IMR-90 (cell line): ENCODE data around the gene ABL2. TPM values are rescaled to one million over a fixed set of nuclear protein-coding genes. Genes with fewer than 3 reads are reported as not detected.
A peak's percentile ranks its signal among the peaks of the same experiment; 100 is the strongest.

Experiments used
- ATAC-seq: fragments of 200-7000 bp; cut with Tn5 transposase; 2 replicates; pipeline ENCODE4 v1.9.1; 2020; ENCODE audit warnings: low read depth, mild to moderate bottlenecking, moderate library complexity
- BruUV-seq: library from RNA; stranded (reverse); fragments of 400-500 nt; replicated peaks from 2 replicates; lab custom pipeline; 2021; lab: Mats Ljungman, UMichigan
- CTCF ChIA-PET: fragments of 300-600 bp; formaldehyde crosslinking; extraction: SDS; loops from one replicate; lab custom pipeline; 2021; ENCODE audit warnings: antibody characterized with exemption; lab: Yijun Ruan, JAX
- POLR2A ChIA-PET: fragments of 300-600 bp; sonication (Branson Sonifier 250); formaldehyde crosslinking; loops from one replicate; lab custom pipeline; 2022; ENCODE audit warnings: antibody characterized with exemption; ENCODE audit not compliant: unreplicated experiment; lab: Charles Lee
- DNase-seq: peaks from one replicate; pipeline ENCODE4 v3.0.0; 2013
- H2AFZ ChIP-seq: replicated peaks from 2 replicates; pipeline ENCODE3; 2013; ENCODE audit warnings: low read length, mild to moderate bottlenecking; ENCODE audit not compliant: poor library complexity
- H2AK5ac ChIP-seq: 2 replicates; pipeline ENCODE4 v1.6.1; 2013; ENCODE audit warnings: low read depth, low read length, inconsistent platforms
- H2AK9ac ChIP-seq: replicated peaks from 2 replicates; pipeline ENCODE3; 2013; ENCODE audit warnings: mild to moderate bottlenecking, low read depth, low read length, moderate library complexity; ENCODE audit not compliant: poor library complexity
- H2BK120ac ChIP-seq: 2 replicates; pipeline ENCODE4 v1.6.1; 2013; ENCODE audit warnings: low read depth, low read length, inconsistent platforms
- H2BK15ac ChIP-seq: 3 replicates; pipeline ENCODE4 v1.6.1; 2013; ENCODE audit warnings: low read depth, low read length, inconsistent platforms
- H2BK20ac ChIP-seq: 2 replicates; pipeline ENCODE4 v1.6.1; 2013; ENCODE audit warnings: low read depth, mild to moderate bottlenecking, inconsistent platforms, low read length, moderate library complexity
- H2BK5ac ChIP-seq: 2 replicates; pipeline ENCODE4 v1.6.1; 2013; ENCODE audit warnings: mild to moderate bottlenecking, low read depth, low read length, inconsistent platforms; ENCODE audit not compliant: poor library complexity, severe bottlenecking
- H3K14ac ChIP-seq: replicated peaks from 2 replicates; pipeline ENCODE4 v1.6.1; 2013; ENCODE audit warnings: low read depth, low read length, inconsistent platforms
- H3K18ac ChIP-seq: 2 replicates; pipeline ENCODE4 v1.6.1; 2013; ENCODE audit warnings: low read depth, low read length, control low read depth
- H3K23ac ChIP-seq: 2 replicates; pipeline ENCODE4 v1.6.1; 2013; ENCODE audit warnings: low read depth, low read length, inconsistent platforms
- H3K27ac ChIP-seq: 2 replicates; pipeline ENCODE4 v1.5.1; 2013; ENCODE audit warnings: mild to moderate bottlenecking, control low read depth, low read length; ENCODE audit not compliant: insufficient read depth
- H3K27me3 ChIP-seq: 2 replicates; pipeline ENCODE4 v1.6.1; 2013; ENCODE audit warnings: low read length; ENCODE audit not compliant: control insufficient read depth, insufficient read depth
- H3K36me3 ChIP-seq: 2 replicates; pipeline ENCODE4 v1.6.1; 2013; ENCODE audit warnings: low read length, mixed read lengths; ENCODE audit not compliant: control insufficient read depth, insufficient read depth
- H3K4ac ChIP-seq: 2 replicates; pipeline ENCODE4 v1.6.1; 2013; ENCODE audit warnings: low read depth, low read length, inconsistent platforms
- H3K4me1 ChIP-seq: 2 replicates; pipeline ENCODE4 v1.6.1; 2013; ENCODE audit warnings: low read length, mixed read lengths; ENCODE audit not compliant: control insufficient read depth, insufficient read depth
- H3K4me2 ChIP-seq: 2 replicates; pipeline ENCODE4 v1.6.1; 2013; ENCODE audit warnings: low read depth, mild to moderate bottlenecking, control low read depth, low read length, moderate library complexity
- H3K4me3 ChIP-seq: 2 replicates; pipeline ENCODE4 v1.5.1; 2013; ENCODE audit warnings: low read depth, mild to moderate bottlenecking, control low read depth, low read length, moderate library complexity; ENCODE audit not compliant: insufficient read depth
- H3K56ac ChIP-seq: 2 replicates; pipeline ENCODE4 v1.6.1; 2013; ENCODE audit warnings: low read length, inconsistent platforms; ENCODE audit not compliant: insufficient read depth; ENCODE audit errors: extremely low read depth
- H3K79me1 ChIP-seq, 2 experiments: 2 replicates each; pipeline ENCODE4 v1.6.1; 2013; ENCODE audit warnings: low read length in 2 of 2, inconsistent platforms in 1 of 2, low read depth in 1 of 2
- H3K9ac ChIP-seq: 2 replicates; pipeline ENCODE4 v1.6.1; 2013; ENCODE audit warnings: low read depth, low read length, control low read depth
- H3K9me1 ChIP-seq: 2 replicates; pipeline ENCODE4 v1.6.1; 2013; ENCODE audit warnings: low read length, inconsistent platforms; ENCODE audit not compliant: insufficient read depth
- H3K9me3 ChIP-seq: 2 replicates; pipeline ENCODE4 v1.6.1; 2013; ENCODE audit warnings: low read length; ENCODE audit not compliant: control insufficient read depth, insufficient read depth
- H4K20me1 ChIP-seq: 2 replicates; pipeline ENCODE4 v1.6.1; 2013; ENCODE audit warnings: low read length, inconsistent platforms; ENCODE audit not compliant: insufficient read depth
- H4K5ac ChIP-seq: 2 replicates; pipeline ENCODE4 v1.6.1; 2013; ENCODE audit warnings: mild to moderate bottlenecking, low read depth, low read length, control low read depth
- H4K8ac ChIP-seq, 2 experiments: 2 replicates each; pipeline ENCODE4 v1.6.1; 2013; ENCODE audit warnings: low read depth in 2 of 2, low read length in 2 of 2, control low read depth in 1 of 2, inconsistent platforms in 1 of 2
- H4K91ac ChIP-seq: 2 replicates; pipeline ENCODE4 v1.6.1; 2013; ENCODE audit warnings: low read depth, low read length, inconsistent platforms; ENCODE audit not compliant: insufficient read depth
- BHLHE40 ChIP-seq: fragments of 150-350 bp; IDR thresholded peaks from 2 replicates; pipeline ENCODE4 v1.6.1; 2016; ENCODE audit warnings: mild to moderate bottlenecking, low read depth, low read length
- MAFK ChIP-seq: IDR thresholded peaks from 2 replicates; pipeline ENCODE4 v1.6.1; 2012; ENCODE audit warnings: low read depth, low read length, improper control_type of control experiment
- MAZ ChIP-seq: IDR thresholded peaks from 2 replicates; pipeline ENCODE4 v1.6.1; 2012; ENCODE audit warnings: low read depth, mild to moderate bottlenecking, low read length, improper control_type of control experiment, moderate library complexity, borderline replicate concordance
- MXI1 ChIP-seq: IDR thresholded peaks from 2 replicates; pipeline ENCODE4 v1.6.1; 2012; ENCODE audit warnings: low read depth, mild to moderate bottlenecking, low read length, moderate library complexity, borderline replicate concordance
- POLR2A ChIP-seq: IDR thresholded peaks from 2 replicates; pipeline ENCODE4 v1.6.1; 2012; ENCODE audit warnings: mild to moderate bottlenecking, low read depth, low read length
- RAD21 ChIP-seq: IDR thresholded peaks from 2 replicates; pipeline ENCODE4 v1.6.1; 2012; ENCODE audit warnings: low read length, improper control_type of control experiment
- WGBS, 2 experiments: methylation state at CpG; one replicate each; pipeline versions ENCODE4 v1.1.5 to v1.1.7; 2013; ENCODE audit warnings: missing lambda C conversion rate in 2 of 2; ENCODE audit not compliant: insufficient read length in 1 of 2; ENCODE audit errors: extremely low coverage in 2 of 2; 5-methylcytosine and 5-hydroxymethylcytosine counted together
- dilution Hi-C: fragments of 300-500 bp; cut with HindIII; formaldehyde crosslinking; loops from one replicate; pipeline ENCODE4 v1.14.3; 2018; ENCODE audit warnings: low sequenced_read_pairs; ENCODE audit not compliant: unreplicated experiment
- in situ Hi-C: fragments of 300-500 bp; cut with MboI; formaldehyde crosslinking; loops from 3 replicates; pipeline ENCODE4 v1.14.3; 2019; ENCODE audit warnings: low sequenced_read_pairs, inconsistent platforms, mixed read lengths
- intact Hi-C: fragments of 100-400 bp; cut with micrococcal nuclease; formaldehyde crosslinking; loops from 2 replicates; pipeline ENCODE4 v1.10.0; 2022
- polyA plus RNA-seq, 3 experiments: library from polyadenylated mRNA; depleted of rRNA; stranded (reverse); fragments of >200 nt; gene quantifications; 2 replicates each; pipeline ENCODE4 v1.2.3, GENCODE V29; 2012; ENCODE audit warnings: low replicate concordance in 1 of 3
- total RNA-seq: library from RNA; depleted of rRNA; stranded (reverse); fragments of >200 nt; gene quantifications from 2 replicates; pipeline ENCODE4 v1.2.3, GENCODE V29; 2012
- TF ChIP-seq, protein P1 (sequence below): fragments of 150-350 bp; IDR thresholded peaks from 2 replicates; pipeline ENCODE4 v1.6.1; 2017; ENCODE audit warnings: mild to moderate bottlenecking, antibody characterized with exemption, low read length, low read depth

The ABL2 gene
- total and polyA plus RNA-seq, 2 of the 4 experiments (the other 2 are of a cell fraction), result 9.7 to 110 TPM

GRCh38 chr1:179081687-179082332, 147.7 kb downstream of the ABL2 start, which contains the start of gene TOR3A:
TOR3A (plus strand) TSS chr1:179082070; CDS start chr1:179082129, 59 bp downstream.
- Histone ChIP-seq H3K18ac (no peak within 1 kb of the TSS; the same call in 1 of the 2 replicates), H2AK5ac (peak within 1 kb of the TSS; percentile 81), H3K36me3 (peaks cover 7% of the 10 kb centered on the region), H2AK9ac (peak within 1 kb of the TSS; percentile 89), H2BK5ac (peak within 1 kb of the TSS; percentile 61), H3K27ac (peak within 1 kb of the TSS; percentile 73), H4K20me1 (no peaks in the 10 kb centered on the region; the same call in 1 of the 2 replicates), H3K4me3 (peak within 1 kb of the TSS; percentile 79), H2BK20ac (0 out of 2 replicates have a peak within 1 kb of the TSS, but pooled peaks have one; percentile 2), H3K14ac (peak within 1 kb of the TSS; percentile 75), H3K23ac (peak within 1 kb of the TSS; percentile 79), H2BK15ac (peak within 1 kb of the TSS; percentile 19; the same call in 1 of the 3 replicates), H3K9me3 (no peaks in the 10 kb centered on the region), H4K5ac (peak within 1 kb of the TSS; percentile 43; the same call in 1 of the 2 replicates), H3K4me2 (peak within 1 kb of the TSS; percentile 97), H2AFZ (peak within 1 kb of the TSS; percentile 99), H3K56ac (peak within 1 kb of the TSS; percentile 47), H2BK120ac (peak within 1 kb of the TSS; percentile 24), H3K4ac (peak within 1 kb of the TSS; percentile 74), H4K8ac (peak within 1 kb of the TSS; percentile 55 to 84), H3K27me3 (no peaks in the 10 kb centered on the region), H3K9me1 (peaks cover under 1% of the 10 kb centered on the region; the same call in 1 of the 2 replicates), H3K79me1 (peaks cover 14 to 44% of the 10 kb centered on the region in 2 experiments), H3K9ac (peak within 1 kb of the TSS; percentile 62), H4K91ac (peak within 1 kb of the TSS; percentile 54), H3K4me1 (peaks cover 12% of the 10 kb centered on the region)
- peak; percentile 85 for DNase-seq
- CTCF ChIA-PET, result interaction anchor here (0.6 kb wide), 1 partner anchor 350 kb away, joined by 4 read pairs; no protein-coding TSS in a partner anchor
- 1% methylated on average over 16 of the region's 51 CpGs; no CpG with 5 or more reads in 1 of the 2 experiments for WGBS, 2 experiments
- dilution Hi-C loops, result no loop called here
- peak; percentile 92 for ATAC-seq
- no peak for TF ChIP-seq MAFK
- TF ChIP-seq POLR2A, result peak; percentile 64; the same call in 1 of the 2 replicates
- no peak for TF ChIP-seq MAZ
- TF ChIP-seq, protein P1, sequence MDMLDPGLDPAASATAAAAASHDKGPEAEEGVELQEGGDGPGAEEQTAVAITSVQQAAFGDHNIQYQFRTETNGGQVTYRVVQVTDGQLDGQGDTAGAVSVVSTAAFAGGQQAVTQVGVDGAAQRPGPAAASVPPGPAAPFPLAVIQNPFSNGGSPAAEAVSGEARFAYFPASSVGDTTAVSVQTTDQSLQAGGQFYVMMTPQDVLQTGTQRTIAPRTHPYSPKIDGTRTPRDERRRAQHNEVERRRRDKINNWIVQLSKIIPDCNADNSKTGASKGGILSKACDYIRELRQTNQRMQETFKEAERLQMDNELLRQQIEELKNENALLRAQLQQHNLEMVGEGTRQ, result peak; percentile 94
- TF ChIP-seq MXI1, result peak; percentile 54; the same call in 1 of the 2 replicates
- TF ChIP-seq RAD21, result 0 out of 2 replicates have a peak, but pooled peaks have one; percentile 8
- TF ChIP-seq BHLHE40, result peak; percentile 55; the same call in 1 of the 2 replicates
- BruUV-seq, result no TSS peak
- in situ Hi-C loops, result no loop called here
- POLR2A ChIA-PET, result interaction anchor here (0.5 kb wide), 1 partner anchor 49 kb away, joined by 4 read pairs; no protein-coding TSS in a partner anchor
- intact Hi-C loops, result loop anchor here (1.0 to 5.0 kb wide), 3 partner anchors 22 to 270 kb away; no protein-coding TSS in a partner anchor
